CD4-positive, alpha-beta T cell treated with Interleukin-1 beta for 1 hour (primary cell): ENCODE data around the gene IQSEC1.

Source experiments
- DNase-seq, 2 donors: peaks; one replicate each; pipeline ENCODE4 v3.0.0-alpha.2; 2020 to 2022

IQSEC1 gene

DNA sequence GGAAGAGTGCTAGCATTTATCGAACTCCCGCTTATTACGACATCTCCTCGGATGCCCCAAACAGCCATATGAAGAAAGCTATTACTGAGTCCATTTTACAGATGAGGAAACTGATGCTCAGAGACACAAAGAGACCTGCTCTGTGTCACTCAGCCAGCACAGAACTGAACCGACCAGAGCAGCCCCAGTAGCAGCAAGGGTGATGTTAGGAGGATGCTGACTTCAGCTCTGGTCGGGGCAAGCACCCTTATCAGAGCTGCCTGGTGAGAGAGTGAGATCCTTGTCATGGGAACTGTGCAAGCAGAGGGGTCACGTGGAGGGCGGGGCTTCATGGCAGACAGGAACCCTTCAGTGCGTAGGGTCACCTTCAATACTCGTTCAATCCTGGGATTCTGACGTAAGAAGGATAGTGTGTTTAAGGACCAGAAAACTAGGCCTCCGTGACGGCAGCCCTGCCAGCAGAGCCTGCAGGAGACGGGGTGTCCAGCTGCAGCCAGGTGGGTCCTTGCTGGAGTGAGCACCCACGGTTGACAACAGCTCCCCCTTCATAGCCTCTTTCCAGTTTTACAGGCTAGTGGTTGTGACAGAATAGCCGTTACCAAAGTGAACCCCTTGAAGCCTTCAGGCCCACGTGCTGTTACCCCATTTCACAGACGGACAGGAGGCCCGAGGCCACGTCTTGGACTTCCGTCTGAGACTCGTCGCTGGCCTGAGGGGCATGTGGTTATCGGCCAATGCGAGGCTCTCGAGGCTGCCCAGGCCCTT, 12.0 kb upstream of the IQSEC1 start:
- DNase-seq, result no peak

- DNase-seq, result peak in 1 of 2 donors; percentile 59
Measured at GRCh38 chr3:13083898-13084297, 10.7 kb upstream of the IQSEC1 start.

DNA sequence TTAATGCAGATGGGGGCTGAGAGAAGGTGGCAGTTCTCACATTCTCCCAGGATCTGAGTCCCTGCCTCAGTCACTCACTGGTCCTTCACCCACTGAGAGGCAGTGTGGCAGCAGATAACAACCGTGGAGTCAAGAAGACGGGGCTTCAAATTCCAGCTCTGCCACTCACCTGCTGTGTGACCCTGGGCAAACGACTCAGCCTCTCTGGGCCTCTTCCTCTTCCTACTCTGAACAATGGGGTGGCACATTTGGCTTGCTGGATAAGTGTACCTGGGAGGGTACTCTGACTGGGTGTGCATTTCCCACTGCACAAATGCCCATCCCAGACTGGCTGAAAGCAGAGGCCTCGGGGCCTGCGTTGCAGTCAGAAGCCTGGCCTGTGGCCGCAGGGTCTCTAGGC, 10.0 kb upstream of the IQSEC1 start:
- no peak for DNase-seq

- DNase-seq, result no peak
Measured at GRCh38 chr3:13082677-13083076, 9.4 kb upstream of the IQSEC1 start.

DNA sequence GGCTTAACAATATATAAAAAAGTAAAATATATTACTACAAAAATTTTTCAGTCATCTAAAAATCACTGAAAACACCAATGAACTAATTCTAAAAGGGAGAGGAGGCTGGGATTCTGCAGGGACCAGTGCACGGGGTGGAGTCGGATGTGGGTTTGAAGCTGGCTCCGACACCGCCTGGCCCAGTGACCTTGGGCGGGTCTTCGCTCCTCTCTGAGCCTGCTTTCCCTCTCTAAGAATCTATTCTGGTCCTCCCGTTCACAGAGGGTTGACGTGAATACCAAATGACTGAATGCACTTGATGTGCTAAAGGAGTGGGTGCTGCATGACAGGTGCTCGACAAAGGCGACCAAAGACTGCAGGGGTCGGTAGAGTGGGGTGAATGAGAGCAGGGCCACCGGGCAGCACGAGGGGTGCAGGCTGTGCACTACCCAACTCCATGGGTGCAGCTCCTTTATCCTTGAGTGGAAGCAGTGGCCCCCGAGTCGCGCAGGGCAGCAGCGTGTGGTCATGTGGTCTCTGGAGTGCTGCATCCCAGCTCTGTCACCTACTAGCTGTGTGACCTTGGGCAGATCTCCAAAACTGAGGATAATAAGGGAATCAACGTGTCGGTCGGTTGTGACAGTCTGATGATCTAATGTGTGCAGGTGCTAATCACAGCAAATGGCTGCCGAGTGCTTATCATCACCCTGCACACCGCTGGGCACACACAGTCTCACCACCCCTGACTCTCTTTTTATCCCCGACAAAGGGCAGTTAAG, 8.6 kb upstream of the IQSEC1 start:
- no peak for DNase-seq

DNA sequence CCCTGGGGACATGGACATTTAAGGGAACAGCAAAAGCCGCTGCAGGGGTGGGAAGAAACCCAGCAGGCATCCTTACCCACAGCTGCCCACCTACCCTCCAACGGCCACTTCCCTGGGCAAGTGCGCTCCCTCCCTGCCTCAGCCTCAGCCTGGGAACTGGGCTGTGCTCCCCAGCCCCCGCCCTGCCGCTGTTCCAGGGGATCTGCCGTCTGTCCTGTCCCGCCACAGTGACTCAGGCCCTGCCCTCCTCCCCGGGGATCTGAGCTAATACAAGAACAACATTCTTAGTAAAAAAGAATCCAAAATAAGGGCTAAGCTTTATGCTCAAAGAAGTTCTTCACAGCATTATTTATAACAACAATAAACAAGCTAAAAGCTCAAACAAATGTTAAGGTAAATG, 7.4 kb upstream of the IQSEC1 start:
- DNase-seq, result no peak

DNA sequence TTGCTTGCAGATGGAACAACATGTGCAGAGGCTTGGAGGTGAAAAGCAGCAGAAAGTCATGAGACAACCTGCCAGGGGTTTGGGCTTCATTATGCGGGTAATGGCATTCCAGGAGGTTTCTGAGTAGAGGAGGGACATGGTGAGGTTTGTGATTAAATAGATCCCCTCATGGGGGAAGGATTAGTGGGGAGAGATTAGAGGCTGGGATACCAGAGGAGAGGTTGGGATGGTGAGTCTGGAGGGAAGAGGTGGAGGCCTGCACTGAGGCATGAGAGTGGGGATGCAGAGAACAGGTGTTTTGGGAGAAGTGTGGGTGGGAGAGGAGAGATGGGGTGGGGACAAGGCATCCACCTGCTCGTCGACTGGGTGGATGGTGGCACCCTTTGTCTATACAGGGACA, 6.8 kb upstream of the IQSEC1 start:
- no peak for DNase-seq

DNA sequence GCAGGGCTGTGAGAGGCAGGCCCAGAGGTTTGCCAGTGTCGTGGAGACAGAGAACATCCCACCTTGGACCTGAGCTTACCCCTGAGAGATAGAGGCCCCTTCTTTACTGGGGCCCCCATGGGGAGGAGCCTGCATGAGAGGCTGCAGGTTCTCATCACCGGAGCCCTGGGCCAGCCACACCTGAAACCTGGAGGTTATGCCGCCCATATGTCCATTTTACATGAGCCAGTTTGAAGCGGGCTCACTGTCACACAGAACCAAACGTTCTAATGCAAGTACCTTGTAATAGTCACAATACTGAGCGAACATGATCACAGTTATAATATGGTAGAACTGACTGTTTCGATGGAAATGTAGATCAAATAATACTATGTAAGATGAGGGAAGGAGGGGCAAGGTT, 6.3 kb upstream of the IQSEC1 start:
- no peak for DNase-seq

- DNase-seq, result no peak
Measured at GRCh38 chr3:13079051-13079450, 5.8 kb upstream of the IQSEC1 start.

- DNase-seq, result no peak
Measured at GRCh38 chr3:13078163-13078905, 5.1 kb upstream of the IQSEC1 start.

GRCh38 chr3:13077431-13078162, 4.4 kb upstream of the IQSEC1 start:
- no peak for DNase-seq

- no peak for DNase-seq
Measured at GRCh38 chr3:13075986-13076654, 2.9 kb upstream of the IQSEC1 start.

DNA sequence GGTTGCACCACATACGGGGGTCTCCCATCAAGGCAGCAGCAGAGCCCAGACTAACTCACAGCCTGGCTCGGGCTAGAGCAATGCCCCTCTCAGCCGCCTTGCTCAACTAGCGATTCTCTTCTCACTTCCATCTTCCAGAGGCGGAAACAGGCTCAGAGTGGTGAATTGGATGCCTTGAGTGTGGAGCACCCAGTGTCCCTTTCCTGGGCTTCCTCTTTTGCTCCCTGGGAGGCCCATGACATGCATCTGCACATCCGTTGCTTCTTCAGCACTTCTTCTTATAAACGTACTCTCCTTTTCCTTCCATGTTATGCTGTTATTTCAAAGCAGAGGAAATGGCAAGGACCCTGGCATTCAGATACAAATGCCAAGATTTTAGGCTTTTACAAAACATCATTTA, 2.1 kb upstream of the IQSEC1 start:
- no peak for DNase-seq

GRCh38 chr3:13074006-13074375, 762 bp upstream of the IQSEC1 start:
- no peak for DNase-seq

DNA sequence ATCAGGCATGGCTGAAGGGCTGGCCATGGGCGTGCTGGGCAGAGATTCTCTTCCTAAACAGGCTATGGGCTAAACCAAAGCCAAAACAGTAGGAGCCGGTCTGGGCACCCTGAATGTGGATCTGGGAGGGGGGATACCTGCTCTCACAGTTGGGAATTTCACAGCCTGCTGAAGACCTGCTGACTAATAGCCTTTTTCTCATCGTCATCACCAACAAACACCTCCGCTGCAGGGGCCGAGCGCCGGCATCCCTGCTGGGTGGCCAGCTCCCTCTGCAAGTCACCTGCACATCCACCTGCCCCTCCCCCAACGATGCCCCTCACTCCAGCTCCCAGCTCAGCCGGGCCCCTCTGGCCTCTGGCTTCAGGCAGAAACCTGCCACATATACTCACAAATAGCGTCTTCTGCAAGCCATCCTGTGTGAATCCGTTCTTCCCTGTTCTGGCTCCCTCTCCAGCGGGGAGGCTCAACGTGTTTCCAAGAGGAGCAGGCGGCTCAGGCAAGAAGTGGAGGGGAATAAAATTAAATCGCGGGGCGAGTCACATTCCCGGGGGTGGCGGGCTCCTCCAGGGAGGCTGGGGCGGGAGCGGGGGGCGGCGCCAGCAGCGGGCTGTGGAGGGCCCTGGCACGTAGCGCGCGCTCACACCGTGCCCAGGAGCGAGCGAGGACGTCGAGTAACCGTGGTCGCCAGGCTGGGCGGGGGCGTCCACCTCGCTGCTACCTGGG, 466 bp downstream of the IQSEC1 start:
- DNase-seq, result no peak

GRCh38 chr3:13072239-13072599, 1.0 kb downstream of the IQSEC1 start:
- peak in 1 of 2 donors; percentile 56 for DNase-seq

GRCh38 chr3:13071695-13072094, 1.5 kb downstream of the IQSEC1 start:
- DNase-seq, result no peak

- DNase-seq, result no peak
Measured at GRCh38 chr3:13070391-13071070, 2.7 kb downstream of the IQSEC1 start.

DNA sequence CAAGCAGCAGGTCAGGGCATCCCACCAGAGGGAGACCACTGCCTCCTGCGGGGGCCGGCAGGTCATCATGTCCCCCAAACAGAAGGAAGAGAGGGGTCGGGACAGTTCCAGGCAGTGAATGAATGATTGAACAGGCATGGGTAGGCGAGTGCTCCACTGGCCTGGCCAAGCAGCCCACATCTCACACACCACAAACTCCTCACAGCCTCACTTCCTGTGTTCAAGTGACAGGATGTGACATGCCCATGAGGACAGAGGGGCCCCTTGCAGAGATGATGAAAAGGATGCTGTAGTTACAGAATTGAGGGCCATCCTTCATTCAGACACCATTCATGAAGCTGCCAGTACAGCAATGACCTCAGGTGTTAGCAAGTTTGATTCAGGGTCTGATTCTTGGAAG, 3.7 kb downstream of the IQSEC1 start:
- peak; percentile 67 to 73 for DNase-seq

DNA sequence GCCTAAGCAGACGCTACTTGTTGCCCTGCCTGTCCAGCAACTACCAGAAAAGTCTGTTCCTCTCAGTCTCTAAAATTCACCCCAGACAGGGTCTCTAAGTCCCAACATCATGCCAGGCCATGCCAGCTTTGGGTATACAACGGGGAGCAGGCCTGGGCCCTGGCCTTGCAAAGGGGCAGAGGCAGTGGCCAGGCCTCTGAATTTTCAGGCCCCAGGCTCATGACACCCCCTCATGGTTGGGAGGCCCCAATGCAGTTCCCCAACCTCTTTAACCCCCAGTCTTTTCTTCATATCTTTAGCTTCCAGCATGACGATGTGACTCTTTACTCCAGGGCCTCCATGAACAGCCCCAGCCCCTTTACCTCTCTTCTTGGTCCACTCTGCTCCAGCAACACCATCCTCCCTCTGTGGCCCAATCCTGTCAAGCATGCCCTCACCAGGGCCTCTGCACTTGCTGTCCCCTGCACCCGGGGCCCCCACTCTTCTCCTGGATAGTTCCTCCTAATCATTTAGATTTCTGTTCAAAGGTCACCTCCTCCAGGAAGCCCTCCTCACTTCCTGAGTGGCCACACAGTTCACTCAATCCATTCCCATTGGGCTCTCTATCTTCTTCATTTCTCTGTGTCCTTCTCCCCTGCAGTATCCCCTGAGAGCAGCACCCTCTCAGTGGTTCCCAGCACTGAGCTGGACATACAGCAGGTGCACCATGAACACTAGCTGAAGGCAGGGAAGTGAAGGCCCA, 4.8 kb downstream of the IQSEC1 start:
- no peak for DNase-seq

DNA sequence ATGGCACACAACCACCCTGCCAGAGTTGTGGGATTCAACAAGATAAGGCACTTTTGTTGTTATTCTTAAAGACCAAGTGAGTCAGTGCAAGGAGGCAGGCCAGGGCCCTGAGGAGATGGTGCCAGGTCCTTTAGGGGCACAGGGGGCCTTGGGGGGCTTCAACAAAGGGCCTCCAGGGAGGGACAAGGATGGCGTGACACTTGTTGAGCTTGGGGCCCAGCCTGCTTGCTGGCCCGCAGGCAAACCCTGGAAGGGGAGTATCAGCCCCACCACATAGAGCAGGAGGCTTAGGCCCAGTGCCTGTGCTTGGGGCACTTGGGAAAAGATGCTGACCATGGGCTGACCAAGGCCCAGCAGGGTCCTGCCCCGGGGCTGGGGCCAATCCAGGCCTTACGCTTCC, 5.5 kb downstream of the IQSEC1 start:
- DNase-seq, result no peak
